ENCODE data around the gene CACNA1H. TPM values are rescaled to one million over a fixed set of nuclear protein-coding genes. Genes with fewer than 3 reads are reported as not detected.

CACNA1H gene
- total RNA-seq, 1 donor from 2014 or later, result 1.1 TPM

DNA sequence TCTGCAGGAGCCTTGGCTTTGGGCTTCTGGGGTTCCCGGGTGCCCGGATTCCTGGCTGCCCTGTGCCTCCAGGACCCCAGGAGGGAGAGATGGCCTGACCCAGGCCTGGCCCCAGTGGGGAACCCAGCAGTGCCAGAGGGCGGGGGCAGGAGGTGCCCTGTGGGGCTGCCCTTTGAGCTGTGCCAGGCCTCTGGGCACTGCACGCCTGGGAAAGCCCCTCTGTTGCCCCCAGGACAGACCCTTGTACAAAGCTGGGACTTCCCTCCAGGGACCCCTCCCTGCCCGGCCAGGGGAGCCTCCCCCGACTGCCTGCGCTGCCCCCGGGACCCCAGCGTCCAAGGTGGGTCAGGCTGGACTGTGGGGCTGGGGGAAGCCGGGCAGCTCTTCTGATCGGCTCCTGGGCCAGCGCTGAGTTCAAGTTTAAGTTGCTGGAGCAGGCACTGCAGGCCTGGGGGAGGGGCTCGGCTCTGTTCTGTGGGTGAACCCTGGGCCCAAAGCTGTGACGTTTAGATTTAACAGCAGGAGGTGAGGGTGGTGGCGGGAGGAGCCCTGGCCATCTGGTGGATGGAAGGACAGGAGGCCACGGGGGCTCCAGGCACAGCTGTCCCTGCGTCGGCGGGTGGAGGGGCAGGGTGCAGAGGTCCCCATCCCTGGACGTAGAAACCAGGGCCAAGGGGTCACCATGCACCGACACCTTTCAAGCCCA is 29.2 kb upstream of the CACNA1H start:
- no peak for ATAC-seq

DNA sequence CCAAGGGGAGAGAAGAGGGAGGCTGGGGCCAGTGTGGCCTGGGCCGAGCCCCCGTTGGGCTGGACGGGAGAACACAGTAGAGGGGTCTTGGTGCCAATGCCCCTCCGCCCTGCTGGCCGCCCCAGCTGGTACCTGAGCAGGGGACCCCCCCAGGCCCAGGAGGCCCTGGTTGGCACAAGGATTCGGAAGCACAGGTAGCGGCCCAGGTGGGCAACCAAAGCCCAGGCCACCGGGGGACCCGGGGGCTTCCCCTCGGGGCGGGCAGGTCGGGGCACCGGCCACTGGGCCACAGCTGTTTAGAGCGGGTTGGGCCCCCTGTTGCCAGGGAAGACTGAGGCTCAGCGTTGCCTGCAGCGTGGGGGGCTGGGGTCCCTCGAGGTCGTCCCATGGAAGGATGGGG is 28.6 kb upstream of the CACNA1H start:
- no peak for ATAC-seq

DNA sequence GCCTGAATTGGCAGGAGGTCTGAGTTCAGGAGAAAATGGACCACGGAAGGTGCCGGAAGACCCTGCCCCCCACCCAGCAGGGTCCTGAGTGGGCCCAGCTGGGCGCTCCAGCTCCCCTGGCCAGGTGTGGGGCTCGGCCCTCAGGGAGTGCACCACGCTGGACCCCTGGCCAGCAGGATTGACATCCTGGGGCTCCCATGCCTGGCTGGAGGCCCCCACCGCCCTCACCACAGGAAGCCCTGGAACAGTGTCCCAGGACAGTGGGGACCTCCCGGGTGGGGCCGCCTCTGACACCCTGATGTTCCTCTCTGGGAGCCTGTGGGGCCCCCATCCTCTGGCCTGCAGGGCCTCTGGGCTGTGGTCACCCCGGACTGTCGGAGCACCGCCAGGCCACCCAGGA is 28.1 kb upstream of the CACNA1H start:
- ATAC-seq, result no peak

DNA sequence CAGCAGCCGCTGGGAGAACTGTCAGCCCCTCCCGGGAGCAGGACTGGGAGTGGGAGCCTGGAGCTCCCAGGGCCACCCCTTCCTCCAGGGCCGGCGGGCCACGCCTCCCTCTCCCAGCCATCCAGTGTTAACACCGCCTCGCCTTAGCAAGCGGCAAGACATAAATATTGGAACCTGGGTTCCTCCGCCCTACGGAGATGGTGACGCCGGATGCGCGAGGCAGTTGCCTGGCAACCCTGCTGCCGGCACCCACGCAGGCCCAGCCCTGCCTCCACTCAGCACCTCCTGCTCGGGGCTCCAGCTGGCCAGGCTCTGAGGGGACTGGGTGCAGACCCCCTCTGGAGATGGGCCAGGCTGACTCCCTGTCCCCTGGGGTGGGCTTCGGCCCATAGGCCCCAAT is 27.4 kb upstream of the CACNA1H start:
- peak; percentile 24 for ATAC-seq

DNA sequence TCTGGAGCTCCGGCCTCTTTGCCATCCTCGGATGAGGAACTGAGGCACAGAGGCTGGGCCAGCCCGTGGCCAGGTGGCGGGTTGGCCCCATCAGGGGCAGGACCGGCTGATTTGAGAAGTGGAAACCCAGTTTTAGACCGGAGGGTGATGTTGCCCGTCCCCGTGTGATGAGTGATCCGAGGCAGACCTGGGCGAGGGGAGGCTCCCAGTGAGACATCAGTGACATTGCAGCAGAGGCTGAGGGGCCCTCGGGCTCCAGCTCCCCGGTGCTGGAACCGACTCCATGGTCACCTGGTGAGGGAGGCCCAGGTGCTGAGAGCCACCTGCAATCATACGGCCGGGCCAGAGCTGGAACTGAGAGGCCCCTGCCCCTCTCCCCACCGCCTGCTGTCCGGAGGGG is 26.9 kb upstream of the CACNA1H start:
- ATAC-seq, result no peak

DNA sequence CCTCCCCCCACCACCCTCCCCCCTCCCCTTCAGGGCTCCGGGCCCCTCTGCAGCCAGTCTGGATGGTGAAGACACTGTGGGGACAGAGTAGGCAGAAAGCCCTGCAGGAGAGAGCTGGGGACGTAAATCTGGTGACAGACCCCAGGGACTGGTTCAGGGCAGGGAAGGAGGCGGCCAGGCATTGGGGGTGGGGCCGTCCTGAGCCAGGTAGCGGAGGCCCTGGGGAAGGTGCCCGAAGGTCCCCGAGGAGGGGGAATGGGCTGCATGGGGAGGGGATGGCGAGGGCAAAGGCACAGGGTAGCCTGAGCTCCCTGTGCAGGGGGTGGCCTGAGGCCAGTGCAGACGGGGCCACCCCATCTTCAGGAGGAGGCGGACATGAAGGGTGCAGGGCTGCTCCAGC is 26.3 kb upstream of the CACNA1H start:
- ATAC-seq, result no peak

DNA sequence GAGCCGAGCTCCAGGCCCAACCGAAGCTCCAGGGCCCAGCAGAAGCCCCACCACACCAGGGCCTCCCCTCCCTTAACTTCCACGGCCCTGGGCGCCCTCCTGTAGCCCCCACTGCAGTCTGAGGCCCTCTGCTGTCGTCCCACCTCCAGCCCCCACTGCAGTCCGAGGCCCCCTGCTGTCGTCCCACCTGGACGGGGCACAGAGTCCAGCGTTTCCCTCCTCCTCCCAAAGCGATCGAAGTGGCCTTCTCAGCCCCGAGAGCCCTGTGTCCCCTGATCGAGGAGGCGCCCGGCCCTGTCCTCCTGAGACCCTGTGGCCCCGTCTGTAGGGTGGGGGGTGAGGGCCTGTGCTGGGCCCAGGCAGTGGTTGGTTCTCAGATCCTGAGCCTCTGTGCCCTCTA is 25.8 kb upstream of the CACNA1H start:
- ATAC-seq, result no peak

DNA sequence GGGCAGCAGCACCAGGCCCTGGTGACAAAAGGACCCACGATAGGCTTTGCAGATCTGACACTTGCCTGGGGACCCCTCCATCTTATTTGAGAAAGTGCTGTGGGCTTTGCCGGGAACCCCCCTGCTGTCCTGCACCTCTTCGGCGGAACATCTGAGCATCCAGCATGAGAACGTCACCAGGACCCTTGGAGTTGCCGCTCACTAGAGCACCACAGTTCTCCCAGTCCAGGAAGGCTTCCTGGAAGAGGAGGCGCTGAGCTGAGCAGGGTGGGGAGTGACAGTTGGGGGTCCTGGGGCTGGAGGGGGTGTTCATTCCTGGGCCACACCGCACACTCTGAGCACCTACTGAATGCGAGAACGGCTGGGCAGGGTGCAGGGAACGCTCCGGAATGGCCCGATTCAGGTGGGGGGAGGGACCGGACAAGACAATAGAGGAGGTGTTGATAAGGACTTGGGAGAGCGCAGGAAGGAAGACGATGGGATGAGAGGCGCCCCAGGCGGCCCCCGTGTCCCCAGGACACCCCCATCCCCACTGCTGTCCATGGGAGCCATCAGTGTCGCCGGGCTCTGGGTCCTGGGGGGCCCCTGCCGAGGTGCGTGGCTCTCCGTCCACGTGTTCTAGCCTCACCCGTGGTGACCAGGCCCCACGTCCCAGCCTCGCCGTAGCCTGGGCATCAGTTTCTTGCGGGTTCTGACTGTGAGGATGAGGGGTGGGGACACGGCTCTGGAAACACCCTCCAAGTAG is 24.8 kb upstream of the CACNA1H start:
- no peak for ATAC-seq

DNA sequence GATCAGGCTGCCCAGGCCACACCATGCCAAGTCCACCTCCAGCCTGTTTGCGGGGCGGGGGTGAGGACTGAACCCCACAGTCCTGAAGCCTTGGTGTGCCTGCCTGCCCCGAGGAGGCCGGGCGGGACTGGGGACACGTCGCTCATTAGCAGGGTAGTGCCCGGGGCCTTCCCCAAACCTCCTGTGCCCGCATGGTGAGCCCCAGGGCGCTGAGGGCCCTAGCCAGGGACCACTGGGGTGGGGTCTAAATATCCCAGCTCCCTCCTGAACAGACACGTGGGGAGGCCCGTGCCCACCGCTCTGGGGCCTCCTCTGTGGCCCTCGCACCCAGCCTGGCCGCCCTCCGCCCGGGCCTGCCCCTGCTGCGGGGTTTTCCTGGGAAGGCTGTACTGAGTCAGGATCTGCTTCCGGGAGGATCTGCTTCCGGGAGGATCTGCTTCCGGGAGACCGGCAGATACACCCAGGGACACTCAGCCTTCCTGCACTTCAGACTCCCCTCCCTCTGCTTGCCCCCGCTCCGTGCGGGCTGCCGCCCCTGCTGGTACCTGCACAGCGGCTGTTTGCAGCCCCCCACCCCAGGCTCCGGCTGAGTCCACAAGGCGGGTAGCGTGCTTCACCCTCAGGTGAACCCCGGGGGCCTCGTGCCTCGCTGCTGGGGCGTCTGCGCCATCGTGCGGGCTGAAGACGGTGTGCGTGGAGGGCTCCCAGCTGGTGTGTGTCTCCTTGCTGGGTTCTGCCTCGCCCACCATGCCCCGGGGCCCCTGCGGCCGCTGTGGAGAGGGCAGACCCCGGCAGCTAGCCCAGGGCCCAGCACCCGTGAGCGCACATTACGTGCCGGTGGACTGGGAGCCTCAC is 23.6 kb upstream of the CACNA1H start:
- no peak for ATAC-seq

DNA sequence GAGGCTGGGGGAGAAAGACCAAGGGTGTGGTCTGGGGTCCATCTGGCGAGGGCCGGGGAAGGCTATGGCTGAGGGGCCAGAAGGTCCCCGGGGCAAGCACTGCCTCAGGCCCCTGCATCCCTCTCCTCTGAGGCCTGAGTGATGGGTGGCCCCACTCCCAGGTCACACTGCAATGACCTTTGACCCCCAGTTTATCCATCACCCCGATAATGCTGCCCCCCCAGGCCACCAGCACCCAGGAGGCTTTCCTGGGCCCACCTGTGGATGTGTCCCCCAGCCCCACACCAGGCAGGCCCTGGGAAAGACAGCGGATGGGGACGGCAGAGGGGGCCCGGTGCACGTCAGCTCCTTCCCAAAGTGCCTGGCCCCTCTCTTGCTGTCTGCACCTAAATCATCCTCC is 22.5 kb upstream of the CACNA1H start:
- ATAC-seq, result no peak

DNA sequence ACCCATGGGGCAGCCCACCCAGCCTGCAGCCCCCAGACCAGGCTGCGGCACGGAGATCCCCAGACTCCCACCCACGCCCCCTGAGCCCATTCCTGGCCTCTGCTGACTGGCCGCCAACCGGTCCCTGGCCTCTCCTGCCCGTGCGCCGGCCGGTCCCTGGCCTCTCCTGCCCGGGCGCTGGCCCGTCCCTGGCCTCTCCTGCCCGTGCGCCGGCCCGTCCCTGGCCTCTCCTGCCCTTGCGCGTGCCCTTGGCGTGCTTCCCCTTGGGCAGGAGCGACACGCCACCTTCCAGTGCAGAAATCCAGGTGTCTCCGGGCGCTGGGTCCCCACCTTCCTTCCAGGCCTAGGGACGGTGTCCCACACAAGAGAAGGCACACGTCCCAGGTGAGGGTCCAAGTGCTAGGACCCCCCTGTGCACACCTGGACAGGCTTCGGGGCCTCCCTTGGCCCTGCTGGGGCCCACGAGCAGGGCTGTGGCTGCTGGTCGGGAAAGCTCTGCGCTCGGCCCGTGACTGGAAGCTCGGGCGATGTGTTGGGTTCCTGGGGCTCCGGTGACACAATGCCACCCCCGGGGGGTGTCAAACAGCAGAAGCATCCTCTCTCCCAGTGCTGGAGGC is 21.4 kb upstream of the CACNA1H start:
- ATAC-seq, result no peak

DNA sequence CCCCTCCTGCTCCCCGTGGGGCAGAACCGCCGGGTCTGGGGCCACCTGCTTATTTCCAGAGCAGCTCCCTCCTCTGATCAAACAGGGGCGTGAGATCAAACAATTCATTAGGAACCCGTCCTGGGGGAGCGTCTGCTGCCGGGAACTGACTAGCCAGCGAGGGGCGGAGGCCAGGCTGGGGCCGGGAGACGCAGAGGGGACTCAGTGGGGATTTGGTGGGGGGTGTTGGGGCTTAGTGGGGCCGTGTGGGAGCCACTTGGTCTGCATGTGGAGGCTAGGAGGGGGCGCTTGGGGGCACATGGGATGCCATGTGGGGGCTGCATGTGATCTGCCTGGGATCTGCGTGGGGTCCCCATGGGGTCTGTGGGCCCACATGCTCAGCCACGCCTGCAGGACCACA is 20.5 kb upstream of the CACNA1H start:
- ATAC-seq, result no peak

DNA sequence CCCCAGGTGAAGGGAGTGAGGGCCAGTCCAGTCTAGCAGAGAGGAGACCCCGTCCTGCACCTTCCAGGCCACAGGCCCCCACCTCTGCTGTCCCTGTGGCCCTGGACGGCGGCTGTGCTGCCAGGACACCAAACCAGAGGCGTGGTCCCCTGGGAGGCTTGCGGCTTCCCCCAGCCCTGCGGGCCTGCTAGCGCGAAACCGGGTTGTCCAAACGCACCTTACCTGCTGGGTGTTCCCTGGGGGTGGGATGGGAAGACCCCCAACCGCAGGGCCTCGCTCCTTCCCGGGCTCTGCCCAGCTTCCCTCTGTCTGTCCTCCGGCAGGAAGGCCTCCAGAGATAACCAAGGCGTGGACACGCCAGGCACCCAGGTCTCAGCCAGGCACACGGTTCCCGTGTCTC is 19.6 kb upstream of the CACNA1H start:
- ATAC-seq, result no peak

DNA sequence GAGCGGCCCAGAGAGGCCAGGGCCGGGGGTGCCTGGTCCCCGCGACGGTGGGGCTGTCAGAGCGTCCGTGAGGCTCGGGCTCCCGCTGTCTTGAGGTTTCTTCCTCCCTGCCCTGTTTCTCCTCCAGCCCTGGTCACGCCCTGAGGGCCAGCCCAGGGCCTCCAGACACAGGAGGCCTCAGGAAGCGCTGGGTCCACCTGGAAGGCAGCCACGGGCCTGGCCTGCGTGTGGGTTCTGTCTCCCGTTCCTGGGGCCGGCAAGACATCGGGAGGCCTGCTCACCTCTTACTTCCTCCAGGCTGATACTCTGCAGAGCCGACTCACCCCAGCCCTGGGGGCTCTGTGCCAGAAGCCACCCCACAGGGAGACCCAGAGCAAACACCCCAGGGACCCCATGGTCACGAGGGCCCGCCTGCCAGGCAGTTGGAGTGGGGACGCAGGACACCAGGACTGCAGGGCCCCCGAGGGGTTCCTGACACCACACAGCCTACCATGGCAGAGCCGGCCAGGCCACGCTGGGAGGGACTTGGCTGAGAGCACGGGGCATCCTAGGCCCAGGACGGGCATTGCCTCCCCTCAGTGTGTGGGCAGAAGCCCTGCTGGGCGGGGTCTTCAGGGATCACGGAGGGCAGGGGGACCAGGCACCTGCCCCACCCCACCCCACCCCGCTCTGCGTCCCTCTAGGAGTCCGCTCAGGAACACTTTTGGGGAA is 18.9 kb upstream of the CACNA1H start:
- no peak for ATAC-seq

DNA sequence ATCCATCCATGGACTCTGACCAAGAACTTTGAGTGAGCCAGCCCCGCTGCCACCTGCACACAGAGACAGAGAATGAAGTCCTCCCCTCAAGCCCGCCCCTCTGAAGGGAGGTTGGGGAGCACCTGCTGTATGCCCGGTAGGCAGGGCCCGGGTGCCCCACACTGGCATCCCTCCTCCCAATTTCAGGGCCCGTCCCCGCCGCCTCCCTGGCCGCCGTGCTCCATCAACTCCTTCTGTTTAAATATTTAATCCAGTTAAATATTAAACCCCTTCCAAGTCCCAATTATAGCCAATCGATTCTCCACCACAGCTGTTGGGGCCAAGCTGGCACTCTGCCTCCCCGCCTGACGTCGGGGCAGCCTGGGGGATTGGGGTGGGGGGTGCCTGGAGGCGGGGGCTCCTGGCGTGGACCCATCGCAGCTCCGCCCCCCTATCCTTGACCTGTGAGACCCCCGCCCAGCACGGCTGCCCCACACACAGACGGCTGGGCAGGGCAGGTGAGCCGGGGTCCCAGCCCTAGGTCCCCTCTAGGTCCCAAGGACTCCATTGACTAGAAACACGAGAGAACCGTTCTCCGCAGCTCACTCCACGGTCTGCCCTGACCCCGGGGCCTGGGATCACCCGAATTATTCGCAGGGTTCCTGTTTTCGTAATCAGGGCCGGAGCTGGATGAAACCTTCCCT is 18.0 kb upstream of the CACNA1H start:
- no peak for ATAC-seq

DNA sequence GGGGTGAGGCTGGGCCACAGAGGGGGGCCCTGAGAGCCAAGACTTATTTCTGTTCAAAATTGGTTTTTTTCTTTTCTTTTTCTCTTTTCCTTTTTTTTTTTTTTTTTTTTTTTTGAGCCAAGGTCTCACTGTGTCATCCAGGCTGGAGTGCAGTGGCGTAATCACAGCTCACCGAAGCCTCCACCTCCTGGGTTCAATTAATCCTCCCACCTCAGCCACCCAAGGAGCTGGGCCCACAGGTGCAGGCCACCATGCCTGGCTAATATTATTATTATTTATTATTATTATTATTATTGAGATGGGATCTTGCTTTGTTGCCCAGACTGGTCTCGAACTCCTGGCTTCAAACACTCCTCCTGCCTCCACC is 17.5 kb upstream of the CACNA1H start:
- no peak for ATAC-seq

DNA sequence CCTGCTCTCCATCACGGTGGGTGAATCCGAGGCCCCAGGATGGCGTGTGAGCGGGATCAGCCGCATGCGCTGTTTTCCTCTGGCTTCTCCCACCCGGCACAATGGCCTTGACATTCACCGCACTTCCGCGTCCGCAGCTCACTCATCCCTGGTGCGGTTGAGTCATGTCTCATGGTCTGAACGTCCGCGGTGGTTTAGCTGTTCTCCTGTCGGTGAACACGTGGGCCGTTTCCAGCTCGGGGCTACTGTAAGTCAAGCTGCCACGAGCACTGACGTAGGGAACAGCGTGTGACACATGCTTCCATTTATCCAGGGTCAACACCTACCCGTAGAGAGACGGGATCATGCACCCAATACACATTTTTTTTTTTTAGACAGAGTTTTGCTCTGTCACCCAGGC is 15.3 kb upstream of the CACNA1H start:
- no peak for ATAC-seq

DNA sequence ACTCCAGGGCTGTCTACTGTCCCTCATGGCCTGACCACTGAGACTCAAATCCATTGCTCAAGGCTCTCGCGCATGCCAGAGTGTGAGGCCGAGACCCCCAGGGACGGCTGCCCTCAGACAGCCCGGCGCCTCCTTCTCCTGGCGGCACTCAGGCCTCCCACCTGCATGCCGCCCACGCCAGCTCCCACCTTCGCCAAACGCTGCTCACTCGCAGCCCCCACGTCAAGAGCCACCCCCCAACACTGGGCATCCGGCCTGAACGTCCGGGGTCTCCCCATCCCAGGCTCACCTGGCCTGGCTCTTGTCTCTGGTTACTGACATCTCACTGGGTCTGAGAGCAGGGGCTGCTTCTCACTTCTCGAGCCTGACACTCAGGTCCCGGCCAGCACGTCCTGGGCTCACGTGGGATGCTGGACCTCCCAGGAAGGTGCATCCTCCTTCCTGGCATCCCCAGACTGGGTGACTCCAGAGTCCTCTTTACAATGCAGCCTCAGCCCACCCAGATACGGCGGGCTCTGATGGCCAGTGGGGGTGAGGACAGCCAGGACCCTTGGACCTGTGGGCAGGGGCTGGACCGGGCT is 12.2 kb upstream of the CACNA1H start:
- ATAC-seq, result no peak

DNA sequence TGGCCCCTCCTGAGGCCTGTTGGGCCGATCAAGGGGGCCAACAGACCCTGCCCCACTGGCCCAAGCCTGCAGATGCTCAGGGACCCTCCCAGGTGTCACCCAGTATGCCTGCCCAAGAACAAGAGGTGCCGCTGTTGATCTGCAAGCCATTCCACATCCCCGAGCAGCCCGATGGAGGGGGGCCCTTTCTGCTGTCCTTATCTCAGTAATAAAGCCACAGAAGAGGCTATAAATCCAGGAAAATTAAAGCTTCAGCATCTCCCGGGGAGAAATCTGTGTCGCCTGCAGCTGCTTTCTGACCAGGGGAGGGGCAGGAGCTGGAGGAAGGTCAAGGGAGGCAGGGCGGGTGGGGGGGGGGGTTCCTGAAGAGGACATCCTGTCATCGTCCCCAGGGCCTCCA is 11.7 kb upstream of the CACNA1H start:
- no peak for ATAC-seq

DNA sequence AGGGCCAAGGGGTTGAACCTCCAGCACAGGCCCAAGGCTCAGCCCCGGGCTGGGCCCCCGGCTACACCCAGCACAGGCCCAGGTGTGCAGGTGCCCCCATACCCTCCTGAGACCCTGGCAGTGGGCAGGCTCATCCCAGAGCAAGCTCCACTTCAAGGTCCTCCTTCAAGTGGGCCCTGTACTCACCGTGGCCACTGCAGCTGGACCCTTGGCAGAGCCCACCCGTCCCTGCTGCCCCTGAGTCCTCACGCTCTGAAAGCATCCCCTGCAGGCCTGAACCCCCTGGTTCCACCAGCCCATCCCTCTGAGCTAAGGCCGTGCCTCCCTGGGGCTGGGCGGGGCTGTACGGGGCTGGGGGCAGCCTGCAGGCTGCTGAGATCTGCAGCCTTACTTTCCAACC is 11.2 kb upstream of the CACNA1H start:
- no peak for ATAC-seq

DNA sequence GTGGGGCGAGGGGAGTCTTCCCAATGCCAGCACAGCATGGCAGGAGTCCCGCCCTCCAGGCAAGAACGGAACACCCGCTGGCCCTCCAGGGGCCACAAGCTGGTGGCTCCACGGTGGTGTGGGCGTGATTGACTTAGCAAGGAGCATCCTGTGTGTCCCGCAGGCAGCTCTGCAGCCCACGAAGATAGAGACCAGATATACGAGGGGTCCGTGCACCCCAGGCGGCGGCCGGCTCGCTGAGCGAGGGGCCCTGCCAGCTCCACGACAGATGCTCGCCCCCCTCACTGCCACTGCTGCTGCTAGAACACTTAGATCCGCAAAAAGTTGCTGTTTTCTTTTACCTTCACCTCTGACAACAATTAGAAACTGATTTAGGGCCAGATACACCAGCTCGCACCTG is 10.0 kb upstream of the CACNA1H start:
- ATAC-seq, result no peak

Data from esophagus mucosa (tissue), 1 donor.